Inflammatory macrophage treated with lipopolysaccharide for 1 hour (primary cell): Measurements from ENCODE around the gene CLTC.

Experiments used
- DNase-seq, 2 donors: peaks; one replicate each; pipeline ENCODE4 v3.0.0-alpha.2; 2020 to 2022

Gene CLTC

GRCh38 chr17:59730268-59730834 lies 110.7 kb downstream of the CLTC start:
- DNase-seq, result no peak

GRCh38 chr17:59733697-59734096 lies 114.0 kb downstream of the CLTC start:
- no peak for DNase-seq

- no peak for DNase-seq
These were observed 114.5 kb downstream of the CLTC start for GRCh38 chr17:59734226-59734625.

GRCh38 chr17:59737324-59737723 lies 117.6 kb downstream of the CLTC start:
- no peak for DNase-seq

- DNase-seq, result no peak
These were observed 124.1 kb downstream of the CLTC start for GRCh38 chr17:59743842-59744241.

- no peak for DNase-seq
These were observed 125.3 kb downstream of the CLTC start for GRCh38 chr17:59745040-59745439.
